Activated T-helper 2 cell treated with anti-CD3 and anti-CD28 coated beads, Interferon-gamma antibody, Interleukin-2, Interleukin-4, amounts not matched to agents 10 μg/mL and 5 μg/mL and 100 μg/mL, durations not matched to agents 14 hours and 24 hours and 36 hours (primary cell): ENCODE measurements around the gene HOXD4. TPM values are rescaled to one million over a fixed set of nuclear protein-coding genes. Genes with fewer than 3 reads are reported as not detected.

Source experiments
- DNase-seq: peaks from one replicate; pipeline ENCODE4 v3.0.0; 2021; ENCODE audit warnings: low spot score
- H3K27ac Mint-ChIP-seq: one replicate; pipeline ENCODE4 v1.8.0; 2021; ENCODE audit warnings: mixed read lengths
- H3K27me3 Mint-ChIP-seq: one replicate; pipeline ENCODE4 v1.8.0; 2021; ENCODE audit warnings: low read depth, mixed read lengths
- H3K36me3 Mint-ChIP-seq: one replicate; pipeline ENCODE4 v1.8.0; 2021; ENCODE audit warnings: low read depth, mixed read lengths
- H3K4me1 Mint-ChIP-seq: one replicate; pipeline ENCODE4 v1.8.0; 2021; ENCODE audit warnings: low read depth, mixed read lengths
- H3K4me3 Mint-ChIP-seq: one replicate; pipeline ENCODE4 v1.8.0; 2021; ENCODE audit warnings: low read depth, mild to moderate bottlenecking, moderate library complexity, mixed read lengths
- H3K9me3 Mint-ChIP-seq: one replicate; pipeline ENCODE4 v1.8.0; 2021; ENCODE audit warnings: mixed read lengths
- intact Hi-C: fragments of 100-400 bp; cut with micrococcal nuclease; formaldehyde crosslinking; loops from one replicate; pipeline ENCODE4 v1.15.1; 2023
- total RNA-seq: library from RNA; stranded (reverse); gene quantifications from 2 replicates; pipeline ENCODE4 v1.2.3, GENCODE V29; 2022

The HOXD4 gene
- total RNA-seq, 1 donor from 2014 or later = not detected

DNA sequence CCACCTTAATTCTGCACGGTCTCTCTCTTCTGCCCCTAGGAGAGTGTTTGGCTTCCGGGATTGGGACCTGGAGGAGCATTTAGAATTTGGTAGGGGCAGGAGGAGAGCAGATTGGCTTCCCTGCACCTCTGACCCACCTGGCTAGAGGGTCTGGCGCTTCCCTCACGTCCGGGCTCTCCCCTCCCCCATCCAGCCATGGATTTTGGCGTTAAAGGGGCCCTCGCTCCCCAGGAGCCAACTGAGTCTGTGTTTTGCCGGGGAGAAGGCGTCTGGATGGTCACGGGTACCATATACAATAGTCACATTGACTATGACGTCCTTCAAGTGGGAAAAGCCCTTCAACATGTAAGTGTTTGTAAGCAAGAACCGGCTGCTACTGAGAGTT, 12.3 kb downstream of the HOXD4 start:
- no peak overlapping the region for H3K4me3 Mint-ChIP-seq
- no peaks in the 10 kb centered on the region for H3K36me3 Mint-ChIP-seq
- intact Hi-C loops = loop anchor here (2.0 to 5.0 kb wide), 3 partner anchors 41 to 1826 kb away; partner anchors contain the start of gene HOXD9
- peaks cover 84% of the 10 kb centered on the region for H3K27me3 Mint-ChIP-seq
- peaks cover 3% of the 10 kb centered on the region for H3K9me3 Mint-ChIP-seq
- no peaks in the 10 kb centered on the region for H3K4me1 Mint-ChIP-seq
- H3K27ac Mint-ChIP-seq = no peak overlapping the region
- DNase-seq = no peak

DNA sequence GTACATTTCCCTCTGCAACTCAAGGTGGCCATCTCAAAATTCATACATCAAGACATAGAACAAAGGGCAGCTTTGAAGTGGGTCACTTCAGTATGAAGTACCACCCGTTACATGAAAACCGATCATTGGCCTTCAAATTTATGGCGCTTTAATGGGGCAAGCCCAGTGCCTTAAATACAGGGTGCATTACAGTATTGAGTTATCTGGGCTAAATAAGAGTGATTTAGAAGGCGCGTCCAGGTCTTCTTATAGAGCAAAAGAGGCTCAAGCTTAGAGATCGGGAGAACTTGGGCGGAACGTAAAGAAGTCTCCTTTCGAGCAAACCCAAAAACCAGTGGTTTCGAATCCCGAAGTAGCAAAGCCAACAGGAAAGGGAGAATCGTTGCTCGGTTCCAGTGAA, 12.9 kb downstream of the HOXD4 start:
- no peaks in the 10 kb centered on the region for H3K4me1 Mint-ChIP-seq
- H3K4me3 Mint-ChIP-seq = no peak overlapping the region
- peaks cover 81% of the 10 kb centered on the region for H3K27me3 Mint-ChIP-seq
- H3K9me3 Mint-ChIP-seq = peaks cover 3% of the 10 kb centered on the region
- no peaks in the 10 kb centered on the region for H3K36me3 Mint-ChIP-seq
- no peak for DNase-seq
- intact Hi-C loops = loop anchor here (5.0 kb wide), 2 partner anchors 42 to 1827 kb away; partner anchors contain the start of gene HOXD9
- no peak overlapping the region for H3K27ac Mint-ChIP-seq

DNA sequence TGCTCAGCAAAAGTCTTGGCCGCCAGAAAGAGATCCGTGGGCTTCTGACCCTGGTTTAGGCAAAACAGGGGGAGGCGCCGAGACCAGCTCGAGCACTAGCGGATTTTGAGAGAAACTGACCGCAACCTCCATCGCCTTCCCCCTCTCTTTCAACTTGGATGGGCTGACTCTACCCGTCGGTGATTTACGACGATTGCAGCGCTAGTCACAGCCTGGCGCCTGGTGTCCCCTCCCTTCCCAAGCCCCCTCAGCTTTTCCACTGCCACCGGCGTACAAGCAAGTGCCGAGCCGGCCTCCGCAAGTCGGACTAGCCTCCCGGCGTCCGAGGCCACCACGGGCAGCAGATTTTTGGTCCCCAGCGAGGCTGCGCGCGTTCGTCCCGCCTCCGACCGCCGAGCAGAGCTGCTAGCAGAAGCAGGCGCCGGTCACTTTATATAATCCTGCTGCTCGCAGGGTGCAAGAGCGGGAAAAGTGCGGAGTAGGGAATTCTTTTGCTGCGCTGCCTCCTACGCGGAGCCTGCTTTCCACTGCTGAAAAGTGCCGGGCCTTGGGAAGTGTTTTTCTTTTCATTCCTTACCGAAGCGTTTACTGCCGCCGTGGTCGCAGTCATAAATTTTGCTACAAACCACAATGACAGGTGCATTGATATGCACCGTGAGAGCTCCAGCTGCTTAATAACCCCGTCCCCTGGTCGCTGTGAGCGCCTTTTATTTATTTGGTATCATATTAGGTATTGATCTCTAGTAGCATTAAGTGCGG, 13.4 kb downstream of the HOXD4 start:
- no peaks in the 10 kb centered on the region for H3K4me1 Mint-ChIP-seq
- no peaks in the 10 kb centered on the region for H3K36me3 Mint-ChIP-seq
- no peak for DNase-seq
- intact Hi-C loops = loop anchor here (5.0 kb wide), 2 partner anchors 42 to 1827 kb away; partner anchors contain the start of gene HOXD9
- peaks cover 3% of the 10 kb centered on the region for H3K9me3 Mint-ChIP-seq
- peaks cover 81% of the 10 kb centered on the region for H3K27me3 Mint-ChIP-seq
- no peak overlapping the region for H3K4me3 Mint-ChIP-seq
- H3K27ac Mint-ChIP-seq = no peak overlapping the region

- no peak overlapping the region for H3K4me3 Mint-ChIP-seq
- H3K9me3 Mint-ChIP-seq = peaks cover 3% of the 10 kb centered on the region
- H3K4me1 Mint-ChIP-seq = no peaks in the 10 kb centered on the region
- intact Hi-C loops = loop anchor here (1.0 kb wide), 1 partner anchor 9 kb away; no protein-coding TSS in a partner anchor
- H3K27me3 Mint-ChIP-seq = peaks cover 81% of the 10 kb centered on the region
- no peak overlapping the region for H3K27ac Mint-ChIP-seq
- H3K36me3 Mint-ChIP-seq = no peaks in the 10 kb centered on the region
- DNase-seq = no peak
Observed at GRCh38 chr2:176165370-176166050, 14.2 kb downstream of the HOXD4 start.

DNA sequence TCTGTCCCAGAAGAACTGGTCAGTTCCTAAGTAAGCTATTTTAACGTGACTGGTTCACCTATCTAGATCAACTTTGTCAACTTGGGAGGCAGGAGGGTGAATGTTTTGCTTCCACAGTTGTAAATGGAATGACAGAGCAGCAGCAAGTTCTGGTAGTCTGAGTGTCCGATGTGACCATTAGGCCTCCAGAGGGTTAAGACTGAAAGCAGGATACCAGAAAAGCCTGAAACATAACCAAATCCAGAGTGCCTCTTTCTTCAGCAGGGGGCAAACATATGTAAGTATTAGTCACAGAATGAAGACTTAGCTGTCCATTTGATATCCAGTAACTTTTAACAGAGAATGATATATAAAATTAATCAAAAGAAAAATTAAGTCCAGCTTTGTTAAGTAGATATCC, 14.9 kb downstream of the HOXD4 start:
- H3K4me3 Mint-ChIP-seq = no peak overlapping the region
- no peak overlapping the region for H3K27ac Mint-ChIP-seq
- no peaks in the 10 kb centered on the region for H3K4me1 Mint-ChIP-seq
- intact Hi-C loops = loop anchor here (1.0 kb wide), 1 partner anchor 8 kb away; no protein-coding TSS in a partner anchor
- DNase-seq = no peak
- peaks cover 80% of the 10 kb centered on the region for H3K27me3 Mint-ChIP-seq
- H3K36me3 Mint-ChIP-seq = no peaks in the 10 kb centered on the region
- no peaks in the 10 kb centered on the region for H3K9me3 Mint-ChIP-seq

DNA sequence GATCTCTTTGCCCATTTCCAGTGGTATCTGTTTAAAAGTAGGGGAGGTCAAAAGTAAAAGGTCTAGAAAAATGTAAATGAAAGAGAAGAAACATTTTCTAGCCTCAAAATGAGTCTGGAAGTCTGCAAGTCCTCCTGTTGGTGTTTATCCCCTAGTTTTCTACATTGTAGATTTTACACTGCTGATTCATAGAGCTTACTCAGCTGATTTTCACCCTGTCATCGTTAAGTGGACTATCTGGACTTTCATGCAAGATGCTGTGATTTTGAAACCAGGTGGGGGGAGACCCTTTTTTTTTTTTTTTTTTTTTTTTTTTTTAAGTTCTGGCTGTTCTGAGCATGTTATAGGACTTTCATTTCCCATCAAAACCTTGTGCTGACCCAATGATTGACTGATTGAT, 16.0 kb downstream of the HOXD4 start:
- no peak for DNase-seq
- Mint-ChIP-seq H3K27me3 (peaks cover 76% of the 10 kb centered on the region), H3K4me3 (no peak overlapping the region), H3K4me1 (no peaks in the 10 kb centered on the region), H3K27ac (no peak overlapping the region), H3K9me3 (no peaks in the 10 kb centered on the region), H3K36me3 (no peaks in the 10 kb centered on the region)
- intact Hi-C loops = no loop called here

DNA sequence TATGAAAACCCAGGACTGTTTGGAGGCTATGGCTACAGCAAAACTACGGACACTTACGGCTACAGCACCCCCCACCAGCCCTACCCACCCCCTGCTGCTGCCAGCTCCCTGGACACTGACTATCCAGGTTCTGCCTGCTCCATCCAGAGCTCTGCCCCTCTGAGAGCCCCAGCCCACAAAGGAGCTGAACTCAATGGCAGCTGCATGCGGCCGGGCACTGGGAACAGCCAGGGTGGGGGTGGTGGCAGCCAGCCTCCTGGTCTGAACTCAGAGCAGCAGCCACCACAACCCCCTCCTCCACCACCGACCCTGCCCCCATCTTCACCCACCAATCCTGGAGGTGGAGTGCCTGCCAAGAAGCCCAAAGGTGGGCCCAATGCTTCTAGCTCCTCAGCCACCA, 17.8 kb downstream of the HOXD4 start:
- Mint-ChIP-seq H3K36me3 (peaks cover 3% of the 10 kb centered on the region), H3K4me1 (peaks cover 2% of the 10 kb centered on the region), H3K27me3 (peaks cover 77% of the 10 kb centered on the region), H3K9me3 (no peaks in the 10 kb centered on the region), H3K27ac (no peak overlapping the region), H3K4me3 (no peak overlapping the region)
- DNase-seq = no peak
- intact Hi-C loops = no loop called here

DNA sequence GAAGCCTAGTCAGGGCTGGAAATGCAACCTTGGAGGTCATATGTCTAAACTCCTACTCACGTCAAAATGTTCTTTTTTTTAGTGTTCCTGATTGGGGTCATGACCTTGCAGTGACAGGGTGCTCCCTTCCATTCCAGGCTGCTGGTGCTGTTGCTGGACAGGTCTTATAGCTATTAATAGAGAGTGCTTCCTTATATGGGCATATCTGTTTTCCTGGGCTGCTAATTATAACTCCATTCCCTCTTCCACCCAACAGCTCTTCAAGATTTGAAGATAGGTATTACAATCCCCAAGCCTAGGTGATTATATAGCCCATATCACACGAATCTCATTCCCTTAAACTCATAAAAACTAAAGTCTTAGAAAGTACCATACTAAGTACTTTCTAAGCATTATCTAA, 18.4 kb downstream of the HOXD4 start:
- H3K27me3 Mint-ChIP-seq = peaks cover 77% of the 10 kb centered on the region
- H3K4me1 Mint-ChIP-seq = peaks cover 4% of the 10 kb centered on the region

GRCh38 chr2:176170602-176171305, 19.4 kb downstream of the HOXD4 start:
- H3K36me3 Mint-ChIP-seq = peaks cover 3% of the 10 kb centered on the region
- H3K4me1 Mint-ChIP-seq = peaks cover 6% of the 10 kb centered on the region
- DNase-seq = no peak
- H3K27me3 Mint-ChIP-seq = peaks cover 76% of the 10 kb centered on the region
- no peak overlapping the region for H3K27ac Mint-ChIP-seq
- no peaks in the 10 kb centered on the region for H3K9me3 Mint-ChIP-seq
- no peak overlapping the region for H3K4me3 Mint-ChIP-seq
- intact Hi-C loops = no loop called here

More for the DNA sequence above, 18.4 kb downstream of the HOXD4 start:
- no peaks in the 10 kb centered on the region for H3K9me3 Mint-ChIP-seq
- intact Hi-C loops = no loop called here
- H3K36me3 Mint-ChIP-seq = peaks cover 3% of the 10 kb centered on the region
- no peak for DNase-seq
- no peak overlapping the region for H3K4me3 Mint-ChIP-seq
- H3K27ac Mint-ChIP-seq = no peak overlapping the region

DNA sequence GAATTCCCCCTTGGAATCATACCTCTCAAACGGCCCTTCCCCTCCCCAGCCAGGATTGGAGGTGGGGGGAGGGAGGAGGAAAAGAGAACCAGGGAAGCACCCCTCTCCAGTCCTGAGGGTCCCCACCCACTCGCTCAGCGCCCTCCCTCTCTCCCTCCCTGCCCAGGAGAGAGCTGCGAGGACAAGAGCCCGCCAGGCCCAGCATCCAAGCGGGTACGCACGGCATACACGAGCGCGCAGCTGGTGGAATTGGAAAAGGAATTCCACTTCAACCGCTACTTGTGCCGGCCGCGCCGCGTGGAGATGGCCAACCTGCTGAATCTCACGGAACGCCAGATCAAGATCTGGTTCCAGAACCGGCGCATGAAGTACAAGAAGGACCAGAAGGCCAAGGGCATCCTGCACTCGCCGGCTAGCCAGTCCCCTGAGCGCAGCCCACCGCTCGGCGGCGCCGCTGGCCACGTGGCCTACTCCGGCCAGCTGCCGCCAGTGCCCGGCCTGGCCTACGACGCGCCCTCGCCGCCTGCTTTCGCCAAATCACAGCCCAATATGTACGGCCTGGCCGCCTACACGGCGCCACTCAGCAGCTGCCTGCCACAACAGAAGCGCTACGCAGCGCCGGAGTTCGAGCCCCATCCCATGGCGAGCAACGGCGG, 20.1 kb downstream of the HOXD4 start:
- DNase-seq = no peak
- H3K27ac Mint-ChIP-seq = no peak overlapping the region
- H3K9me3 Mint-ChIP-seq = no peaks in the 10 kb centered on the region
- peaks cover 6% of the 10 kb centered on the region for H3K4me1 Mint-ChIP-seq
- intact Hi-C loops = no loop called here
- no peak overlapping the region for H3K4me3 Mint-ChIP-seq
- H3K36me3 Mint-ChIP-seq = peaks cover 3% of the 10 kb centered on the region
- H3K27me3 Mint-ChIP-seq = peaks cover 76% of the 10 kb centered on the region

DNA sequence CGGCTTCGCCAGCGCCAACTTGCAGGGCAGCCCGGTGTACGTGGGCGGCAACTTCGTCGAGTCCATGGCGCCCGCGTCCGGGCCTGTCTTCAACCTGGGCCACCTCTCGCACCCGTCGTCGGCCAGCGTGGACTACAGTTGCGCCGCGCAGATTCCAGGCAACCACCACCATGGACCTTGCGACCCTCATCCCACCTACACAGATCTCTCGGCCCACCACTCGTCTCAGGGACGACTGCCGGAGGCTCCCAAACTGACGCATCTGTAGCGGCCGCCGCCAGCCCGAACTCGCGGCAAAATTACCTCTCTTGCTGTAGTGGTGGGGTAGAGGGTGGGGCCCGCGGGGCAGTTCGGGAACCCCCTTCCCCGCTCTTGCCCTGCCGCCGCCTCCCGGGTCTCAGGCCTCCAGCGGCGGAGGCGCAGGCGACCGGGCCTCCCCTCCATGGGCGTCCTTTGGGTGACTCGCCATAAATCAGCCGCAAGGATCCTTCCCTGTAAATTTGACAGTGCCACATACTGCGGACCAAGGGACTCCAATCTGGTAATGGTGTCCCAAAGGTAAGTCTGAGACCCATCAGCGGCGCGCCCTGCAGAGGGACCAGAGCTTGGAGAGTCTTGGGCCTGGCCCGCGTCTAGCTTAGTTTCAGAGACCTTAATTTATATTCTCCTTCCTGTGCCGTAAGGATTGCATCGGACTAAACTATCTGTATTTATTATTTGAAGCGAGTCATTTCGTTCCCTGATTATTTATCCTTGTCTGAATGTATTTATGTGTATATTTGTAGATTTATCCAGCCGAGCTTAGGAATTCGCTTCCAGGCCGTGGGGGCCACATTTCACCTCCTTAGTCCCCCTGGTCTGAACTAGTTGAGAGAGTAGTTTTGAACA, 20.9 kb downstream of the HOXD4 start:
- Mint-ChIP-seq H3K4me3 (no peak overlapping the region), H3K4me1 (peaks cover 8% of the 10 kb centered on the region), H3K36me3 (peaks cover 3% of the 10 kb centered on the region), H3K27ac (no peak overlapping the region), H3K9me3 (no peaks in the 10 kb centered on the region), H3K27me3 (peaks cover 76% of the 10 kb centered on the region)
- intact Hi-C loops = no loop called here
- DNase-seq = no peak
